NCI-H2171 (cell line): Measurements from ENCODE around the gene KDM4C.

ENCODE experiments used
- DNase-seq: peaks from one replicate; lab custom pipeline; 2025; lab: John Stamatoyannopoulos, UW

The KDM4C gene

DNA sequence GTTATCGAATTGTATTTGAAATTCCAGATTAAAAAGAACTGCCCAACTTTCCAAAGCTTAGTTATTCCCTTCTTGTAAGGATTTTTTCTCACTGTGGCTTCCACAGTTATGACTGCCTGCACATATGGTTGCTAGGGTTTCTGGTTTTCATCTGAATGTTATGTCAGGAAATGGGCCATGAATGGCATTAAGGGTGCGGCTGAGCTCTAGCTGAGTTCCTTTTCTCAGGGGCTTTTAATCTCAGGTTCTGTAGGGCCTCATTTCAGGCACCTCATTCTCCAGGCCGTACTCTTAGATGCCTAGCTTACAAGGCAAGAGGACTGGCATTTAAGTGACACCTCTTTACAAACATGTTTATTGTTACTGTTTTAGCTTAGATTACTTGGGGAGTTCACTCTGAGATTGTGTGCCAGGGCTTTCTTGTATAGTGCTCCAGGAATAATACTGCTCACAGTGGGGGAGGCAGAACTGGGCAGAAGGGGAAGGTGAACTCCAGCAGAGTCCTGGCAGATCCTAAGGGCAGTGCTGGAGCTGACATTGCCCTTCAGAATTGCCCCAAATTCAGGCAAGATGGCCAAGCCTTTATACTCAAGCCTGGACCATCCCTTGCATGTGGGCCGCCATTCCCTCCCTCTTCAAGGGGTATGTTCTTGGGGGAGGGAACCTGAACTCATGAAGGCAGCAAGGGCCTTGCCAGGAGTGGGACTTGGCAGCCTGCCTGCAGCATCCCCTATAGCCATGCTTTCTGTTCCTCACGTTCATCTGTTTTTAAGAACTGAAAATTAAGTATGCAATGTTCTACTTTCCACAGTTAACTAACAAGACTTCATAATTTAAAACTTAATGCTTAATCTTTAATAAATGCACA, 111.5 kb downstream of the KDM4C start:
- no peak for DNase-seq

GRCh38 chr9:6870149-6870548, 112.4 kb downstream of the KDM4C start:
- no peak for DNase-seq

DNA sequence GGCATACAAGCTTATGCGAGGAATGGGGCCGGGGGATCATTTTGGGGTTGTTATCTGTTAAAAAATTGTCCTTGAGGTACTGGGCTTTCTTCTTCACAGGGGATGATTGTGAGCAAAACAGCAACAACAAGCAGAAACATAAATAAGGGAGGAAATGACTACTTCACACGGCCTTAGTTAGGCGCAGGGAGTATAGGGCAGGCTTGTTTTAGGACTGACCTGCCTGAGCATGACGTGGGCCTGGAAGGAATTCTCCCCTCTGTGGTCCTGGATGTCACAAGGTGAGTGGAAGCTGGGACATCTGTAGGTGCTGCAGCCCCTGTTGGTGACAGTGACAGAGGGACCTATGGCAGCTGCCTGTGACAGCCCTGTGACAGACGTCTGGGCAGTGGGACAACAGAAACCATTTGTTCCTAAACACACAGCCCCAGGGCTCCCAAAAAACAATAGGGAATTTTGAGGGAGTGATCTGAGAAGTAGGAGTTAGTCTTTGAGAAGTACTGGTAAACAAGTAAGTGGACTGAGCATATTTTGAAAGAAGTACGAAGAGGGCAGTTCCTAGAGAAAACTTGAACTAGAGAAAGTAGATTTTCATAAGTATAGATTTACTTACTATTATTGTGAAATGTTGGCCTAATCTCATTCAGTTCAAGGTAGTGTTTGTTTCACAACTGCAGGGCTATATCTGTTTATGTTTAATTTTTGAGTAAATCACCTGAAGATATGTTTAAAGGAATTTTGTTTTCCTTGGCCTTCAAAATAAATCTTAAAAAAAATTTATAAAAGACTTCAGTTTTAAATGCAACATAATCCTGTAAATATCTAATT, 113.1 kb downstream of the KDM4C start:
- DNase-seq, result no peak

DNA sequence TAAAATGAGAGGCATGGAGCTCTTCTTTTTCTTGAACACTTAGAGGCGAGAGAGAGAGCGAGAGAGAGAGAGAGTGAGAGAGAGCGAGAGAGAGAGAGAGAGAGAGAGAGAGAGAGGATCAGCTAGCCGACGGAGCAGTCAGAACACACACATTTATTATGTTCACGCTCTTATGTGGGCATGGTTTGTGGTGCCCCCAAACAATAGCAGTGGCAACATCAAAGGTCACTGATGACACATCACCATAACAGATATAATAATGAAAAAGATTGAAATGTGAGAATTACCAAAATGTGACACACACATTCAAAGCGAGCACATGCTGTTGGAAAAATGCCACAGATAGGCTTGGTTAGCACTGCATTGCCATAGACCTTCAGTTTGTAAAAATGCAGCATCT, 116.1 kb downstream of the KDM4C start:
- DNase-seq, result no peak

DNA sequence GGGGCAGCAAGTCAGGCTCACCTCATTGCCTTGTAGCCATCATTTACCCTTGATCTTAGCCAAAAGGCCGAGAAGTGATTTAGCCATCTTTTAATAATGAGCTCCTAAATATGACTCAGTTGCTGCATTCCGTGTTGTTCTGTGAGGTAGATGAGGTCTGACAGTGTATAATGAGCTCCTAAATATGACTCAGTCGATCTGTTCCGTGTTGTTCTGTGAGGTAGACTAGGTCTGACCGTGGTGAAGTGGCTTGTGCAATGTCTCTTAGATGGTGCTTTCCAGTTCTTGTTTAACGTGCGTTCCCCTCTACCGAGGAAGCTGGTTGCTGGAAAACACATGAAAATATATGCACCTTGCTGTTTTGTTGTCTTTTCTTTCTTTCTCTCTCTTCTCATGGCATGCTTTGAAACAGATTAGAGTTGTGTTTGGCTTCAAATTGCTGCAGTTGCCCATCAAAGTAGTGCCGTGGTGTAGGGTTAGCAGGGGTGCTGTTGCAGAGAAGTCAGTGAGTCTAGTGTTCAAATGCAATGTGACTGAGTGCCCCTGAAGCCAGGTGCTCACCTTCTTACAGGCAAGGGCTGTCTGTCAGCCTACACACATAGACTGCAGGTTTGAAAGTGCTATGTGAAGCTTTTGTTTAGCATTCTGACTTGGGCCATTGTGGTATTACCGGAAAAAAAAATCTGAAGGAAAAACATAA, 118.6 kb downstream of the KDM4C start:
- no peak for DNase-seq

GRCh38 chr9:6877671-6878161, 119.9 kb downstream of the KDM4C start:
- DNase-seq, result no peak

GRCh38 chr9:6880626-6881025, 122.9 kb downstream of the KDM4C start:
- no peak for DNase-seq

- DNase-seq, result no peak
Measured at GRCh38 chr9:6884101-6884500, 126.3 kb downstream of the KDM4C start.

GRCh38 chr9:6884990-6885389, 127.2 kb downstream of the KDM4C start:
- no peak for DNase-seq

- DNase-seq, result no peak
Measured at GRCh38 chr9:6887051-6887450, 129.3 kb downstream of the KDM4C start.

GRCh38 chr9:6889868-6890267, 132.1 kb downstream of the KDM4C start:
- DNase-seq, result no peak

DNA sequence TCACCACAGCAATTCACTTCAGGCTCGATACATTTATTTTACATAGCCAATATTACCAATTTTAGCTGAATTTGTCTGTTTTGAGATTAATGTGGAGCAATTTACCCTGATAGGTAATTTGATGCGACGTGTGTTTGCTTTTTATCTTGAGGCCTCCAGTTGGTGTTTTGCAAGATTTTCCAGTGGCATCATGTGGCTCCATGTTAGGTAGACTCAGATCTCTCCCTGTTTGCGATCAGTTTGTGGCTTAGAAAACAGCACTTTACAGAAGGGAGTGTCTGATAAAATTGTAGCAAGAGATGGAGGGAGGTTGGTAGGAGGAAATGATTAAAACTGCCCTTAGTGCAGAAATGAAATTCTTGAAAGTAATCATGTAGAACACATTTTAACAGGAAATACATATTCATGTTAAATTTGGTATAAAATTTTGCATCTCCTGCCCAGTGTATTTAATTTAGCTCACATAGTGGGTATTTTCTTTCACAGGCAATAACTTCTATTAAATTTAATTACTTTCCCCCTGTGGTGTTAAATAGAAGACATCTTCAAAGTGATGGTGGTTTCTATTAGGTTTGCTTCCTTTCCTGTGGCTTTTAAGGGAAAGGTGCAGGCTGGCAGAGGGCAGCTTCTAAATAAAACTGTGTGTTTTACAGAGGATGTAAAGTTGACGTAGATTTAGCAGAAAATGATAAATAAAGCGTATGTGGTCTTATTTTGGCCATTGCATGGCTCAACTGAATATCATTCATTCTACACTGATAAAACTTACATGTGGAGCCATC, 135.8 kb downstream of the KDM4C start:
- DNase-seq, result no peak

DNA sequence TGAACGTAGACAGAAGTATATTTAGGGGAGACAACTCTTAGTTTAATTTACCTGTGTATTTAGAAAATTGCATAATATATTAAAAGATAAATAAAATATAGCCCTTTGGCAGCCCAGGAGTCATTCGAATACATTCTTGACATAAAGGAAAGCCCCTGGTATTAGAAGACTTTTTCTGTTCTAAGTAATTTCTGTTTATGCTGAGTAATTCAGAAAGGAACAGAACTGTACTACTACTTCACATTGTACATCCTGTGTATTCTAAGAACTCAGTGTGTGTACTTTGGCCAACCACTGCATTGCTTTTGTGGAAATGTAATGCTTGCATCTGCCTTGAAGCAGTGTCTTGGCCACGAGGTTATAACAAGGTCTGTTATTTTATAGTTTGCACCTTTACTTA, 136.4 kb downstream of the KDM4C start:
- no peak for DNase-seq

- DNase-seq, result no peak
Measured at GRCh38 chr9:6895754-6896153, 138.0 kb downstream of the KDM4C start.

- no peak for DNase-seq
Measured at GRCh38 chr9:6896562-6896961, 138.8 kb downstream of the KDM4C start.

- no peak for DNase-seq
Measured at GRCh38 chr9:6897207-6897822, 139.5 kb downstream of the KDM4C start.

DNA sequence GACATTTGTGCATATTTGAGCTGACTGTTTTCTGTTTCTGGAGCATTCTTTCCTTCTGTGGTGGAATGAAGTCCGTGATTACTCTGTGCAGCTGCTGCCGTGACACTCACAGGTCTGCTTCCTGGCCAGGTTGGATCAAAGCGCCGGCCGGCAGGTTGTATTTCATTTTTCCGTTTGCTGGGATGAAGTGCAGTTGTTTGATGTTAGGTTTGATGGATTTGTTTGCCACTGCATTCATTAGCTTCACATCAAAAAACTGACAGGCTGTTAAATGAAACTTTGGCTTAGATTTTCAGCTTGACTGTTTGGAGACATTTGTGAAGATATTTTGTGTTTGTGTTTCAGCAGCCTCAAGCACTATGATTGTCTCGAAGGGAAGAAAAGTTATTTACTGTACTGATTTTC, 140.1 kb downstream of the KDM4C start:
- no peak for DNase-seq

DNA sequence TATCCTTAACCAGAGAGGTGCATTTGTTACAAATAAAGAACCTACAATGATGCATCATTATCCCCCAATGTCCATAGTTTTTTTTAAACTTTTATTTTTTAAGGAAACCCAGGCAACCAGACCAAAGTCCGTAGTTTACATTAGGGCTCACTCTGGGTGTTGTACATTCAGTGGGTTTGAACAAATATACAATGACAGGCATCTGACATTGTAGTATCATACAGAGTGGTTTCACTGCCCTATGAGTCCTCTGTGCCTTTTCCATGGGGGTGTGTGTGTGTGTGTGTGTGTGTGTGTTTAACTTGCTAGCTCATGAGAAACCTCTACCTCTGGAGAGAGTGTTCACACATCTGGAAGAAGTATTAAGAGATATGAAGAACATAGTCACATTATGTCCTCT, 141.5 kb downstream of the KDM4C start:
- DNase-seq, result no peak

DNA sequence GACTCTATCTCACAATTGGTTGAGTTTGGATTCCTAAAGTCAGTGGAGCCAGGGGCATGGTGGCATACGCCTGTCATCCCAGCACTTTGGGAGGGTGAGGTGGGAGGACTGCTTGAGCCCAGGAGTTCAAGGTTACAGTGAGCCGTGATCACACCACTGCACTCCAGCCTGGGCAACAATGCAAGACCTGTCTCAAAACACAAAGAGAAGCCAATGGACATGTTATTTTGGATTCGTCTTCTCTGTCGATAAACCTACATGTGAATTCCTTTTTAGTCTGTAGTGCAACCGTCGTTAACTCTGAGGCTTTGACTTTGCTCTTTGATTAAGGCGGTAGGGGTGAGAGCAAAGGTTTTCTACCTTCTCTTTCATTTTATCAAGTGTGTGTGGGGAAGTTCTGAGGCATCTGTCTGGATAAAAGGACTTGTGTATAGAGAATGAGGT, 142.7 kb downstream of the KDM4C start:
- DNase-seq, result no peak

- no peak for DNase-seq
Measured at GRCh38 chr9:6901180-6901579, 143.4 kb downstream of the KDM4C start.

DNA sequence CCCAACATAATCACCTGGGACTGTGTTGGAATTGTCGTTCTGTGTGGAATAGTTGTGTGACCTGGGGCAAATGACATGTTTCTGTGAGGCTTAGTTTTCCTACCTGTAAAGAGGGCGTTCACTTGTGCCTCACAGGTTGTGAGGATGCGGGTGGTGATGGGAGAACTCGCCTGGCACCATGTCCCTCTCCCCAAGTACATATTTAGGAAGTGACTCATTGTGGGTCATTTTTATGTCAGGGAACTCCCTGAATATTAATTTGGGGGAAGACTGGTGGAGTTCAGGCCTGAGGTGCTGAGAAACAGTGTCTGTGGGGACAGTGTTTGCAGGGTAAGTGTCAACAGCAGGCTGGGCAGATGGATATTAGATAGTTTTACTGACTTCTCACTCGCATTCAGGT, 144.7 kb downstream of the KDM4C start:
- no peak for DNase-seq
